Fibroblast of the conjunctiva (primary cell): ENCODE data around the gene FFAR4.
"Not testable (repeated sequence)": the region's sequence is repeated elsewhere in the genome, so short reads cannot be mapped to it uniquely, and the experiment has no call there.

Source experiments
- DNase-seq: peaks from one replicate; pipeline ENCODE4 v3.0.0-alpha.2; 2010; ENCODE audit warnings: low read depth

FFAR4 gene

DNA sequence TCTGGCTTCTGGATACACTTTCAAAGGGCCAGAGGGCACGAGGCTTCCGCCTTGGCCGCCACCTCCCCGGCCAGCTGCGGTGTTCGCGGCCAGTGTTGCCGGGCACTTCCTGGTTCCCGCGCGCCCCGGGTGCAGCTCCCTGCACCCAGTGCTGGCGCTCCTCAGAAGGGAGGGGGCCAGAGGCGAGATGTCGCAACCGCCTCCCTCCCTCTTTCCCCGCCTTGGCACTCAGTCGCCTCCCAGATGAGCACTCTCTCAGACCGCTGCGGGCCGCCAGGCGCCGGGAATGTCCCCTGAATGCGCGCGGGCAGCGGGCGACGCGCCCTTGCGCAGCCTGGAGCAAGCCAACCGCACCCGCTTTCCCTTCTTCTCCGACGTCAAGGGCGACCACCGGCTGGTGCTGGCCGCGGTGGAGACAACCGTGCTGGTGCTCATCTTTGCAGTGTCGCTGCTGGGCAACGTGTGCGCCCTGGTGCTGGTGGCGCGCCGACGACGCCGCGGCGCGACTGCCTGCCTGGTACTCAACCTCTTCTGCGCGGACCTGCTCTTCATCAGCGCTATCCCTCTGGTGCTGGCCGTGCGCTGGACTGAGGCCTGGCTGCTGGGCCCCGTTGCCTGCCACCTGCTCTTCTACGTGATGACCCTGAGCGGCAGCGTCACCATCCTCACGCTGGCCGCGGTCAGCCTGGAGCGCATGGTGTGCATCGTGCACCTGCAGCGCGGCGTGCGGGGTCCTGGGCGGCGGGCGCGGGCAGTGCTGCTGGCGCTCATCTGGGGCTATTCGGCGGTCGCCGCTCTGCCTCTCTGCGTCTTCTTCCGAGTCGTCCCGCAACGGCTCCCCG lies at the start of gene FFAR4:
Gene FFAR4 (plus strand): TSS at position 231 of the 842 bp plus-strand sequence. CDS start 56 bp downstream, at position 287.
- no peak for DNase-seq

DNA sequence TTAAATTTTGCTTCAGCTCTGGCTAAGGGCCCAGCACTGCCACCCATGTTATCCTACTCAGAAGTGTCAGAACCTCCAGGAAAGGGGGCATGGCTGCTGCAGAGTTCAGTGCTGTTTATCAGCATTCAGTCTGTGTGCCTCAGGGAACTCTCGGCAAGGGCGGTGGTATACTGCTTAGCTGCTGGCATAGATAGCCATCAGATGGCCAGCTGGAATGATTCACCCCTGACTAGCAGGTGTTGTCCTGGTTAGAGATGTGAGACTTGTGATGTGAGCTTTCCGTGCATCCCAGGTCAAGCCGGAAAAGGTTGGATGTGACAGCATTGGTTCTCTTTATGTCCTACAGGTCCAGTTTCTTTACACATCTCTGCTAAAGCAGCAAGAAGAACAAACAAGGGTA lies 47.9 kb upstream of the FFAR4 start:
- no peak for DNase-seq

DNA sequence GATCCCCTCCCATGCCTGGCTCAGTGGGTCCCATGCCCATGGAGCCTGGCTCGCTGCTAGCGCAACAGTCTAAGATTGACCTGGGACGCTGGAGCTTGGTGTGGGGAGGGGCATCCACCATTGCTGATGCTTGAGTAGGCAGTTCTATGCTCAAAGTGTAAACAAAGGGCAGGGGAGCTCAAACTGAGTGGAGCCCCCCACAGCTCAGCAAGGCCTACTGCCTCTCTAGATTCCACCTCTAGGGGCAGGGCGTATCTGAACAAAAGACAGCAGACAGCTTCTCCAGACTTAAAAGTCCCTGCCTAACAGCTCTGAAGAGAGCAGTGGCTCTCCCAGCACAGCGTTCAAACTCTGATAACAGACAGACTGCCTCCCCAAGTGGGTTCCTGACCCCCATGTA lies 31.2 kb upstream of the FFAR4 start:
- DNase-seq = no peak

DNA sequence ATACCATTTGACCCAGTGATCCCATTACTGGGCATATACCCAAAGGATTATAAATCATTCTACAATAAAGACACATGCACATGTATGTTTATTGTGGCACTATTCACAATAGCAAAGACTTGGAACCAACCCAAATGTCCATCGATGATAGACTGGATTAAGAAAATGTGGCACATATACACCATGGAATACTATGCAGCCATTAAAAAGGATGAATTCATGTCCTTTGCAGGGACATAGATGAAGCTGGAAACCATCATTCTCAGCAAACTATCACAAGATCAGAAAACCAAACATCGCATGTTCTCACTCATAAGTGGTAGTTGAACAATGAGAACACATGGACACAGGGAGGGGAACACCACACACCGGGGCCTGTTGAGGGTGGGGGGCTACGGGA lies 25.6 kb upstream of the FFAR4 start:
- not testable (repeated sequence) for DNase-seq

GRCh38 chr10:93541402-93542357 lies 24.8 kb upstream of the FFAR4 start:
- DNase-seq = peak; percentile 8

DNA sequence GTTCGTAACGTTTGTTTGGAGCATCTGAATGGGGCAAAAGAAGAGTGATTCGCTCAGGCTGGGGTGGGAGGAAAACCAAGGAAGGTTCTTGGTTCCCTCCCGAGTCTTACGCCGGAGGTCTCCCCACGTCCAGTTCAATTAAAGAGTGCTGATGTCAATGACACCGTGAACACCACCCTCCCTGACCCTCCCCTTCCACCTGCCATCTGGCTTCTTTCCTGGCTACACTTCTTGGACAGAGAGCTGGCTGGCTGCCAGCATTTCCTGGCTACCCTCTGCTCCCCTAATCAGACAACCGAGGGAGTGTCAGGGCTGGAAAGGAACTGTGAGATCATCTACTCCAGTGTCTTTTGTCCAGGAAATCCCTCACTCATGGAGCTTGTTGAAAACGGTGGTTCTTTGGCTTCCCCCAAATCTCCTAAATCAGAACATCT lies 24.1 kb upstream of the FFAR4 start:
- DNase-seq = no peak

DNA sequence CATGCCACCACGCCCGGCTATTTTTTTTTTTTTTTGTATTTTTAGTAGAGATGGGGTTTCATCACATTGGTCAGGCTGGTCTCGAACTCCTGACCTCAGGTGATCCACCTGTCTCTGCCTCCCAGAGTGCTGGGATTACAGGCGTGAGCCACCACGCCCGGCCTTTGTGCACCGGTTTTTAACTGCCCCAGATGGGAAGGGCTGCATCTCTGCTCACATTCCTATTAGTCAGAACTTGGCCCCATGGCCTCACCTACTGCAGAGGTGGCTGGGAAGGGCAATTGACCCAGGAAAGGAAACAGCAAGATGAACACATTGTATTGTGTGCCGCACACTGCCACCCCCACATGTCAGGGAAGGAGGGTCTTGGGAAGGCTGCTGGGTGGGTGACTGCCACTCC lies 19.5 kb upstream of the FFAR4 start:
- DNase-seq = not testable (repeated sequence)

DNA sequence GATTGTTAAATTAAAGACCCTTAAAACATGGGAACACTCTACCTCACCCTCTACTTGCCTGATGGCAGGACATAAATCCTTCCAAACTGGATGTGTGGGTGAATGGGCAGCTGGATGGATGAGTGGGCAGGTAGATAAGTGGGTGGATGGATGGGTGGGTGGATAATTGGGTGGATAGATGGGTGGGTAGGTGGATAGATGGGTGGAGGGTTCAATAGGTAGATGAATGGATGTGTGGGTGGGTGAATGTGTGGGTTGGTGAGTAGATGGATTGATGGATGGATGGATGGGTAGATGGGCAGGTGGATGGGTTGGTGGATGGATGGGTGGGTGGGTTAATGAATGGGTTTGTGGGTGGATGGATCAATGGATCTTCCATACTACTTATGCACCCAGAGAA lies 18.9 kb upstream of the FFAR4 start:
- no peak for DNase-seq

DNA sequence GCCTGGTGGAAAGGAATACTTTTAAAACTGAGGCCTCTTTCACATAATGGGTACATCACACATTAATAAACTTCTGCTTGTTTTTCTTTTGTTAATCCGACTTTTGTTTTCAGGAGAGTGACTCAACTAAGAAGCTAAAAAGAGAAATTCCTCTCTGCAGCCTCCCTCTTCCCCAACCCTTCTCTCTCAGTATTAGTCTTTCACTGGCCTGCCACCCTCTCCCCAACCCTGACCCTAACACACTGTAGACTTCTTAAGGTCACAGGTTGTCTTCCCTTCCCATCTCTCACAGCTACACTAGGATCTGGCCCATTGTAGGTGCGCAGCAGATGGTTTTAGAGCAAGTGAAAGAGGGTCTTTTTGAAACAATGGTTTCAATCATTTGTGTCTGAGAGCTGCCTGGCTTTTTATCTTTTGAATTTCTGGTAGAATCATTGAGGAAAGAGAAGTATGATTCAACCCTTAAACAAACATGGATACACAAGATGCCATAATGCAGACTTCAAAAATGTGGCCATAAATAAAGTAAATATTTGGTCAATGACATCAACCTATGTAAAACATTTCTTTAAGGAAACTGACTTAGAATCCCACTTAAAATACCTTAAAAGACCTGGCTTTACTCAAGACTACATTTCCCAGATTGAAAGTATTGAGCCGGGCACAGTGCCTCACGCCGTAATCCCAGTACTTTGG lies 17.9 kb upstream of the FFAR4 start:
- DNase-seq = no peak

GRCh38 chr10:93550606-93551005 lies 15.9 kb upstream of the FFAR4 start:
- no peak for DNase-seq

DNA sequence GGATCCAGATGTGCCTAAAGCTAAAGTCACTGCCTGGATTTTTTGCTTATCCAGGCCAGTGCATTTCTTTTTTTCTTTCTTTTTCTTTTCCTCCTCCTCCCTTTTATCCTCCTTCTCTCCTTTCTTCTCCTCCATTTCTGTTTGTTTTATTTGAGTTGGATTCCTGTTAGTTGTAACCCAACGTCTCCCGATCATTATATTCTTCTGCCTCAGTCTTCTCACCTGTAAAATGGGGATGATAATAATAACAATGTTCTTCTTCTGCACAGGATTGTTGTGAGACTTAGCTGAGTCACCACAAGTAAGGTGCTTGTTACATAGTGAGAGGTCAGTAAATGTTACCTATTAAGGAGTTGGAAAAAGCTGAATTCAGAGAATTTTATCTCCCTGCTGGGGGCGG lies 13.7 kb upstream of the FFAR4 start:
- no peak for DNase-seq

GRCh38 chr10:93553482-93554315 lies 12.8 kb upstream of the FFAR4 start:
- DNase-seq = no peak

- DNase-seq = no peak
Measured at GRCh38 chr10:93554316-93554663, 12.2 kb upstream of the FFAR4 start.

- DNase-seq = peak; percentile 43
Measured at GRCh38 chr10:93554760-93555432, 11.6 kb upstream of the FFAR4 start.

DNA sequence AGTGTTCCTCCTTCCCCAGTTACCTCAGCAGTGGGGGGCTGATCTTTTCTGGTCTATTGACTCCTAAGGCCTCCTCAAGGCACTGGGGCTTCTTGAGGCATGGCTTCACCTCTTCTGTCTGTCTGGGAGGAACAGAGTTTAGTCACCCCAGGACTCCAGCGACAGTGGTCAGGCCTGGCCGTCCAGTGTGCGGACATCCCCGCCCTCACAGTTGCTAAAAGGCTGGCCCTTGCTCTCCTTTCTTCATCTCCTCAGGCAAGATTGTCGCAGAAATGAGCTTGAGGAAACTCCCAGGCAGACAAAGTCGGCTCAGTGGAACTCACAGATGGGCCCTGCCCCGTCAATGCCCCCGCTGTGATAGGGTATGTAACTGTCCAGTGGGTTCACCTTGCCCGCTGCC lies 7.0 kb upstream of the FFAR4 start:
- no peak for DNase-seq

DNA sequence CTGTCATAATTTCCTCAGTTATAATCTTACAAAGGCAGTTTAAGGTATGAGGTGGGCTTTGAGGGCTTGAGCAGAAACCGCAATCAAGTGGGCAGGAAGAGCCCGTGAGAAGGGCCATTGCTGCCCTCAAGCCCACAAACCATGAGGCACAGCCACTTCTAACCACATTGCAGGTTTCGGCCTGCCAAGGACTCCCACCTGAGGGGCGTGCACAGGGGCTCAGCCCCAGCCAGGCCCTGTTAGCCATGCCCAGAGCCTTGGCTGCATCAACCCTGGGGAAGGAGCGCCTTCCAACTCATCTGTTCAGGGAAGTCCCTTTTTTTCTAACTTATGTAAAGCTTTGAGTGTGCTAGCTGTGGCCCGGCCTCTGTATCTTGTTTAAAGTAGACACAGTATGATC lies 5.9 kb upstream of the FFAR4 start:
- no peak for DNase-seq

DNA sequence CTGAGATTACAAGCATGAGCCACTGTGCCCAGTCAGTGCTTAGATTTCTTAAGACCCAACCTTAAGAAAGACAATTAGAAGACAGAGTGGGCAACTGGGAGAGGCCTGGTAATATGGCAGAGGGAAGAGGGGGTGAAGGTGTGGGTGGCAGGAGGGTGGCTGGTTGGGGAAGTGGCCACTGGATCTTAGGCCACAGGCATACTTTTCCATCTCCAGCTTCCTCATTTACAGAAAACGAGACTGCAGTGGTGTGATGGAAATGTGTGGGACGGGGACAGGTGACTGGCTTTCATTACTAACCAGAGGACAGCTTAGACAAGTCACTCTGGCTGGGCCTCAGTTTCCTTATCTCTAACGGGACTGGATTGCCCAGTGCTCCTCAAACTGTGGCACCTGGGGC lies 1.0 kb upstream of the FFAR4 start:
- no peak for DNase-seq

GRCh38 chr10:93567277-93568104 lies 1.0 kb downstream of the FFAR4 start:
- no peak for DNase-seq

- no peak for DNase-seq
Measured at GRCh38 chr10:93568105-93568390, 1.6 kb downstream of the FFAR4 start.

DNA sequence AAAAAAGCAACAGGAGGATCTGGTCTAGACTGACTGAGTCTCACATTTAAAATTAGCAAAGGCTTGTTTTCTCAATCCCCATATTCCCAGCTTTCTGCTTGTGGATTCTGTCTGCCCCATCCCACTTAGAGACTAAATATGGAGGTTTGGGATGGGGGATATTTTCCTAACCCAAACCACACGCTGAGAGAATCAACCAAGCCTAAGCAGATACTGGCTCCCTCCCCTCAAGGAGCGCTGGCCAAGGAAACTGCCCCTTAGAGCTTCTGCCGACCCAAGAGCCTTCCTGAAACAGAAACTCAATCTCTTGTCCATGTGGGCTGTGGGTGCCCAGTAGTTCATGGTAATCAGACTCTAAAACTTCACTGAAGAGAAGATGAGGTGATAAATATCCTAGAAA lies 3.9 kb downstream of the FFAR4 start:
- DNase-seq = no peak
